HG02798 (cell line): Measurements from ENCODE around the gene NAGLU.

Source experiments
- ATAC-seq: cut with Tn5 transposase; IDR thresholded peaks from one replicate; pipeline ENCODE4 v1.9.1; 2021; ENCODE audit warnings: mild to moderate bottlenecking; ENCODE audit not compliant: unreplicated experiment, poor library complexity

The NAGLU gene

DNA sequence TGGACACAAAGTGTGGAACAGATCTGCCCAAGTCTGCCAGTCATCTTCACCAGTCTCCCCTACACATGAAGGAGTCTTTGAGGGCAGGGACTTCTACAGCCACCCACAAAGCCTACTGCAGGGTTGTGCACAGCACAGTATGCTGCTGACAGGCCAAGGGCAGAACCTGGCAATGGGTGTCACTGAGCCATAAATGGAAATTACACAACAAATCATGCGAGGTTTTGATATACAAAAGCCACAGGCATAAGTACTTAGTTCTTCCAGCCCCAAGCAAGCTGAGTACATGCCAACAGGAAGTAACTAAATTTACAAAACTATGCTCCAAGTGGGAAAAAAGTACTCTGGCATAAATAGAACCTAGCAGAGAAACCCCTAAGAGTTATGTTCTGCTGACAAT is 49.3 kb downstream of the NAGLU start:
- ATAC-seq = no peak

DNA sequence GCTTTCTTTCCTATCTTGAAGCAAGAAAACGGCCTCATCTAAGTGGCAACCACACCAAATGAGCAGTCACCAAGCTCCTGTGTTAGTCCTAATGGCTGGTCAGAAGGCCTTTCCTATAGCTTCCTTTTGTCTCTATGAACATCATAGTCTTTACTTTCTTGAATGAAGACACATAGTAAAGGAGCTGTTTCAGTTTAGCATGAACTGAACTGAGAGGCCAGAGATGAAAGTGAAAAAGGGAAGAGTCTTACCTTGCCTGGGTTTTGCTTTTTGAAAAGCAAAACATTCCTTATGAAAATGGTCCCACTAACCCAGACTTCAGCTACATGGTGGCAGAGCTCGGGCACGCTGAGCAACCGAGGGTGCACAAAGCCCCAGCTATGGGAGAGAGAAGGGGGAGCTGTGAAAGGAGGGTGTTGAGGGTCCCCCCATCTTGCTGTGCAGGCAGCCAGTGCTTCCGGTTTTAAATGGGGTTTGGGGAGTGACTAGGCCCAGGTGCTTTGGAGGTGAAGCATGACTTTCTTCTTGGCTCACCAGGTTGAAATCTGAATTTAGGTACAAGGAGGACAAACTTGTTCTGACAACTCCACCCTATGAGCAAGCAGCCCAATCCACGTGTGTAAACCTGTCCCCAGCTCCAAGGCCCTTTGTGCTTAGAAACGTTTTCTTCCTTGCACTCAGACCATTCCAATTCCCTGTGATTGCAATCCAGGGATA is 50.6 kb downstream of the NAGLU start:
- ATAC-seq = no peak

DNA sequence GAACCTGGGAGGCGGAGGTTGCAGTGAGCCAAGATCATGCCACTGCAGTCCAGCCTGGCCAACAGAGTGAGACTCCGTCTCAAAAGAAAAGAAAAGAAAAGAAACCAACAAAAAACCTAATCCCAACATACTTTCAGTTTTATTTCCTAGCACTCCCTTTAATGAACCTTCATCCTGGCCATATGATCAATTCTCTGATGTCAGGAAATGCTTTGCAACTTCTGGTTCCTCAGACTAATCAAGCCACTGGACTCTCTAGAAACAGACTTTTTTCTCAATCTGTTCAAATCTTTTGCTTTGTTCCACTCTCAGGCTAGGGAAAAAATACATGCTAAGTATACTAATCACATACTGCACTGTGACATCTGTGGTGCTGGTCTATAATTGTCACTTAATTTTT is 54.8 kb downstream of the NAGLU start:
- no peak for ATAC-seq

DNA sequence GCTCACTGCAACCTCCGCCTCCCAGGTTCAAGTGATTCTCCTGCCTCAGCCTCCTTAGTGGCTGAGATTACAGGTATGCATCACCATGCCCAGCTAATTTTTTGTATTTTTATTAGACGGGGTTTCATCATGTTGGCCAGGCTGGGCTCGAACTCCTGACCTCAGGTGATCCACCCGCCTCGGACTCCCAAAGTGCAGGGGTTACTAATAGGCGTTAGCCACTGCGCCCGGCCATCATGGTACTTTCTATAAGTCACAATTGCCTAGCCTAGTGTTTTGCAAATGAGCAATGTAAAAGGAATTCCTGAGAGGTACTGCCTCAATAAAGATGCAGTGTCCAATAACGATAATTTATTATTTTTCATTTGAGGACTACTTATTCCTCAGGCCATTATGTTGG is 55.4 kb downstream of the NAGLU start:
- no peak for ATAC-seq
